Hypothalamus (tissue), 51 donors: Measurements from ENCODE around the gene NAALADL2.
"Not testable (repeated sequence)": the region's sequence is repeated elsewhere in the genome, so short reads cannot be mapped to it uniquely, and the experiment has no call there.

Experiments
- DNase-seq, 51 donors: peaks; one replicate each; lab custom pipeline; 2025; lab: John Stamatoyannopoulos, UW

Gene NAALADL2

GRCh38 chr3:175404621-175405020 lies 545.5 kb downstream of the NAALADL2 start:
- DNase-seq: no peak

GRCh38 chr3:175410251-175410650 lies 551.1 kb downstream of the NAALADL2 start:
- no peak for DNase-seq

GRCh38 chr3:175411405-175411804 lies 552.3 kb downstream of the NAALADL2 start:
- DNase-seq: no peak

- no peak for DNase-seq
Observed at GRCh38 chr3:175411946-175412345, 552.8 kb downstream of the NAALADL2 start.

GRCh38 chr3:175413926-175414325 lies 554.8 kb downstream of the NAALADL2 start:
- DNase-seq: no peak

- DNase-seq: no peak
Observed at GRCh38 chr3:175416600-175416999, 557.5 kb downstream of the NAALADL2 start.

- no peak for DNase-seq
Observed at GRCh38 chr3:175417426-175417825, 558.3 kb downstream of the NAALADL2 start.

- DNase-seq: no peak
Observed at GRCh38 chr3:175421902-175422301, 562.8 kb downstream of the NAALADL2 start.

GRCh38 chr3:175422744-175423143 lies 563.6 kb downstream of the NAALADL2 start:
- DNase-seq: no peak

- not testable (repeated sequence) for DNase-seq
Observed at GRCh38 chr3:175423848-175424247, 564.7 kb downstream of the NAALADL2 start.

GRCh38 chr3:175426805-175427204 lies 567.7 kb downstream of the NAALADL2 start:
- no peak for DNase-seq

GRCh38 chr3:175428466-175428865 lies 569.3 kb downstream of the NAALADL2 start:
- no peak for DNase-seq

GRCh38 chr3:175430983-175431773 lies 572.0 kb downstream of the NAALADL2 start:
- no peak for DNase-seq

GRCh38 chr3:175432376-175433025 lies 573.4 kb downstream of the NAALADL2 start:
- DNase-seq: no peak

- DNase-seq: no peak
Observed at GRCh38 chr3:175433026-175433674, 574.0 kb downstream of the NAALADL2 start.

- no peak for DNase-seq
Observed at GRCh38 chr3:175434561-175434960, 575.4 kb downstream of the NAALADL2 start.

- no peak for DNase-seq
Observed at GRCh38 chr3:175443682-175444081, 584.5 kb downstream of the NAALADL2 start.

- no peak for DNase-seq
Observed at GRCh38 chr3:175445741-175446140, 586.6 kb downstream of the NAALADL2 start.

GRCh38 chr3:175447521-175447920 lies 588.4 kb downstream of the NAALADL2 start:
- DNase-seq: no peak

GRCh38 chr3:175453361-175453760 lies 594.2 kb downstream of the NAALADL2 start:
- no peak for DNase-seq

- DNase-seq: no peak
Observed at GRCh38 chr3:175456466-175456865, 597.3 kb downstream of the NAALADL2 start.

GRCh38 chr3:175457301-175457700 lies 598.2 kb downstream of the NAALADL2 start:
- DNase-seq: no peak
